Measurements from ENCODE around the gene FXYD4.
"Not testable (repeated sequence)": the region's sequence is repeated elsewhere in the genome, so short reads cannot be mapped to it uniquely, and the experiment has no call there.

Gene FXYD4

GRCh38 chr10:43391496-43391895, 20.1 kb downstream of the FXYD4 start:
- H2AK5ac ChIP-seq (ENCODE audit: low read length), result no peak overlapping the region
- H2AFZ ChIP-seq (ENCODE audit: insufficient read depth, low read length, poor library complexity), result no peak overlapping the region
- peaks cover 0 to 7% of the 10 kb centered on the region in 2 experiments for H3K4me1 ChIP-seq (ENCODE audit: control insufficient read depth in 1 of 2, insufficient read depth in 2 of 2, low read length in 2 of 2)
- no peak overlapping the region for H3K23ac ChIP-seq (ENCODE audit: low read length)
- peaks cover 54 to 70% of the 10 kb centered on the region in 2 experiments for H3K36me3 ChIP-seq (ENCODE audit: control insufficient read depth in 1 of 2, insufficient read depth in 2 of 2, low read length in 2 of 2)
- H4K8ac ChIP-seq (ENCODE audit: low read depth, low read length), result no peak overlapping the region
- no peak overlapping the region for H3K14ac ChIP-seq (ENCODE audit: low read length)
- WGBS (ENCODE audit: extremely low coverage, insufficient coverage, insufficient read length), result no CpG with 5 or more reads among the region's 6 CpGs
- H3K4me3 ChIP-seq (ENCODE audit: low read depth, low read length), result no peak overlapping the region
- peaks cover 9% of the 10 kb centered on the region for H3K79me1 ChIP-seq (ENCODE audit: low read length)
- H3K18ac ChIP-seq (ENCODE audit: low read length), result no peak overlapping the region
- no peak overlapping the region for H4K12ac ChIP-seq (ENCODE audit: low read depth, low read length)
- no peak overlapping the region for H2BK120ac ChIP-seq (ENCODE audit: insufficient read depth, low read length, poor library complexity)
- DNase-seq, result no peak
- H2BK12ac ChIP-seq (ENCODE audit: low read length), result no peak overlapping the region
- H3K27me3 ChIP-seq (ENCODE audit: insufficient read depth, low read length), result no peaks in the 10 kb centered on the region
- no peak overlapping the region for H3K9ac ChIP-seq (ENCODE audit: low read length)
- H4K91ac ChIP-seq (ENCODE audit: low read depth, low read length), result no peak overlapping the region
- H3K4ac ChIP-seq (ENCODE audit: low read depth, low read length), result peak overlapping the region; percentile 37
- no peaks in the 10 kb centered on the region for H3K9me3 ChIP-seq (ENCODE audit: insufficient read depth, low read depth, low read length)
- no peak overlapping the region for H3K27ac ChIP-seq (ENCODE audit: low read depth, low read length)
- peaks cover 17% of the 10 kb centered on the region for H3K79me2 ChIP-seq (ENCODE audit: control insufficient read depth, insufficient read depth, low read length, poor library complexity)
- H3K4me2 ChIP-seq (ENCODE audit: low read length), result no peak overlapping the region
- no peak overlapping the region for H2BK5ac ChIP-seq (ENCODE audit: low read depth, low read length, poor library complexity)

DNA sequence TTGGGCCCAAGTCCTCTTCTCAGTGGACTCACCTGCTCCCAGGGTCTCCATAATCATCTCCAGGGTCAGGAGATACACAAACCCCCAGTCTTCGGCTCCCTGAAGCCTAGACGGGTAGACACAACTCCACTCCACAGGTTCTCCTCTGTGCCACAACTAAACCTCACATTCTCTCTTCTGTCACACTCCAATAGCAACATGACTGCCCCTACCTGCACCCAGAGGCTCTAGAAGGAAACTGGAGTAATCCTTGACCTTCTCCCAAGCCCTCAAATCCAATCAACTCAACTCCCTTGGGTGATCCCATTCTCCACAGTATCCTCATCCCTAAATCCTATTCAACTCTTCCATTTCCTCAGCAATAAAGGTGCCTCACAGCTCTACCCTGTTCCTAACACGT, 21.3 kb downstream of the FXYD4 start:
- H4K91ac ChIP-seq (ENCODE audit: low read depth, low read length), result no peak overlapping the region
- no peak overlapping the region for H2BK5ac ChIP-seq (ENCODE audit: low read depth, low read length, poor library complexity)
- H3K27me3 ChIP-seq (ENCODE audit: insufficient read depth, low read length), result no peaks in the 10 kb centered on the region
- H4K8ac ChIP-seq (ENCODE audit: low read depth, low read length), result no peak overlapping the region
- DNase-seq, result no peak
- WGBS (ENCODE audit: extremely low coverage, insufficient coverage, insufficient read length), result no CpG with 5 or more reads among the region's 3 CpGs
- H3K27ac ChIP-seq (ENCODE audit: low read depth, low read length), result no peak overlapping the region
- no peak overlapping the region for H2AK5ac ChIP-seq (ENCODE audit: low read length)
- peaks cover 23% of the 10 kb centered on the region for H3K79me2 ChIP-seq (ENCODE audit: control insufficient read depth, insufficient read depth, low read length, poor library complexity)
- H3K4me1 ChIP-seq (ENCODE audit: control insufficient read depth in 1 of 2, insufficient read depth in 2 of 2, low read length in 2 of 2), result peaks cover 0 to 7% of the 10 kb centered on the region in 2 experiments
- H3K23ac ChIP-seq (ENCODE audit: low read length), result no peak overlapping the region
- H3K9ac ChIP-seq (ENCODE audit: low read length), result no peak overlapping the region
- H3K14ac ChIP-seq (ENCODE audit: low read length), result no peak overlapping the region
- H2BK12ac ChIP-seq (ENCODE audit: low read length), result no peak overlapping the region
- no peak overlapping the region for H2BK120ac ChIP-seq (ENCODE audit: insufficient read depth, low read length, poor library complexity)
- no peak overlapping the region for H3K4me3 ChIP-seq (ENCODE audit: low read depth, low read length)
- no peak overlapping the region for H2AFZ ChIP-seq (ENCODE audit: insufficient read depth, low read length, poor library complexity)
- H3K79me1 ChIP-seq (ENCODE audit: low read length), result peaks cover 17% of the 10 kb centered on the region
- peaks cover 42 to 57% of the 10 kb centered on the region in 2 experiments for H3K36me3 ChIP-seq (ENCODE audit: control insufficient read depth in 1 of 2, insufficient read depth in 2 of 2, low read length in 2 of 2)
- peak overlapping the region; percentile 16 for H3K4ac ChIP-seq (ENCODE audit: low read depth, low read length)
- H3K4me2 ChIP-seq (ENCODE audit: low read length), result no peak overlapping the region
- no peaks in the 10 kb centered on the region for H3K9me3 ChIP-seq (ENCODE audit: insufficient read depth, low read depth, low read length)
- H4K12ac ChIP-seq (ENCODE audit: low read depth, low read length), result no peak overlapping the region
- no peak overlapping the region for H3K18ac ChIP-seq (ENCODE audit: low read length)

GRCh38 chr10:43393186-43393585, 21.8 kb downstream of the FXYD4 start:
- H3K4me2 ChIP-seq (ENCODE audit: low read length); H2BK5ac ChIP-seq (ENCODE audit: low read depth, low read length, poor library complexity); H4K12ac ChIP-seq (ENCODE audit: low read depth, low read length); H3K4me3 ChIP-seq (ENCODE audit: low read depth, low read length); H3K27me3 ChIP-seq (ENCODE audit: insufficient read depth, low read length); H3K23ac ChIP-seq (ENCODE audit: low read length); H3K14ac ChIP-seq (ENCODE audit: low read length); H2AFZ ChIP-seq (ENCODE audit: insufficient read depth, low read length, poor library complexity); H2BK12ac ChIP-seq (ENCODE audit: low read length); H4K8ac ChIP-seq (ENCODE audit: low read depth, low read length); H4K91ac ChIP-seq (ENCODE audit: low read depth, low read length); H3K9me3 ChIP-seq (ENCODE audit: insufficient read depth, low read depth, low read length); H3K18ac ChIP-seq (ENCODE audit: low read length); H2AK5ac ChIP-seq (ENCODE audit: low read length); H3K27ac ChIP-seq (ENCODE audit: low read depth, low read length); H3K9ac ChIP-seq (ENCODE audit: low read length); H2BK120ac ChIP-seq (ENCODE audit: insufficient read depth, low read length, poor library complexity); DNase-seq: not testable (repeated sequence)
- H3K79me1 ChIP-seq (ENCODE audit: low read length), result peaks cover 17% of the 10 kb centered on the region
- peak overlapping the region; percentile 86 for H3K4ac ChIP-seq (ENCODE audit: low read depth, low read length)
- peaks cover 24% of the 10 kb centered on the region for H3K79me2 ChIP-seq (ENCODE audit: control insufficient read depth, insufficient read depth, low read length, poor library complexity)
- no CpG with 5 or more reads among the region's 11 CpGs for WGBS (ENCODE audit: extremely low coverage, insufficient coverage, insufficient read length)
- peaks cover 3 to 10% of the 10 kb centered on the region in 2 experiments for H3K4me1 ChIP-seq (ENCODE audit: control insufficient read depth in 1 of 2, insufficient read depth in 2 of 2, low read length in 2 of 2)
- H3K36me3 ChIP-seq (ENCODE audit: control insufficient read depth in 1 of 2, insufficient read depth in 2 of 2, low read length in 2 of 2), result peaks cover 42 to 55% of the 10 kb centered on the region in 2 experiments

DNA sequence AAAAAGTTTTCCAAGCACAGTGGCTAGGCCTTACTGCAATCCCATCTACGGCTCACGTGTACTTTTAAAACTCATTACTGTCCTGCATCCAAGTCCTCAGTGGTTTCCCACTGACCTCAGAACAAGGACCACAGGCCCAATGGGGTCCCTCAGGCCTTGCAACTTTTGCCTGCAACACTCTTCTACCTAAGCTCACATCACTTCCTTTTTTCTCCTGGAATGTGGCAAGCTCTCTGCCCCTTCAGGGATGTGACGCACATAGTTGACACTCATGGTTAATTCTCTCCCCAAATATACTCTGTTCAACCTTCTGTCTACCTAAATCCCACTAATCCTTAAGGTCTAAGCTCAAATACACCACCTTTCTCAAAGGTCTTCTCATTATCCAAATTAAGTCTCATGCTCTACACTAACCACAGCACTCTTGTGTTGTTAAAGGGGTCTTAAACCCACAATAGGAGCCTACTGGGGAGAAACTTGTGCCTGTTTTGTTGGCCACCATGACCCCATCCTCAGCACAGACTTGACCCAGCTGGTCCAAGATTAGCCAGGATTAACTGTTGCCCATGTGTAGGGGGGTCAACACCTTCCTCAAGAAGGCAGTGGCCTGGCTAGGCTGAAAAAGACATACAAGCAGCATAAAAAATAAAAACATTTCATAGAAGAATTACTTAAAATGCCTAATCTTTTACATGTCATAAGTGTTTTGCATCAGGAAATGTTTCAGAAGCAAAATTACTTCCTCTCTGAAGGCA, 22.3 kb downstream of the FXYD4 start:
- Histone ChIP-seq H4K91ac (ENCODE audit: low read depth, low read length) (no peak overlapping the region), H3K18ac (ENCODE audit: low read length) (no peak overlapping the region), H2BK12ac (ENCODE audit: low read length) (peak overlapping the region; percentile 56), H2BK5ac (ENCODE audit: low read depth, low read length, poor library complexity) (no peak overlapping the region), H3K4me1 (ENCODE audit: control insufficient read depth in 1 of 2, insufficient read depth in 2 of 2, low read length in 2 of 2) (peaks cover 9 to 15% of the 10 kb centered on the region in 2 experiments), H2BK120ac (ENCODE audit: insufficient read depth, low read length, poor library complexity) (no peak overlapping the region), H3K14ac (ENCODE audit: low read length) (no peak overlapping the region), H3K4ac (ENCODE audit: low read depth, low read length) (peak overlapping the region; percentile 86), H3K9me3 (ENCODE audit: insufficient read depth, low read depth, low read length) (no peaks in the 10 kb centered on the region), H3K79me1 (ENCODE audit: low read length) (peaks cover 17% of the 10 kb centered on the region), H4K12ac (ENCODE audit: low read depth, low read length) (no peak overlapping the region), H3K79me2 (ENCODE audit: control insufficient read depth, insufficient read depth, low read length, poor library complexity) (peaks cover 30% of the 10 kb centered on the region), H3K36me3 (ENCODE audit: control insufficient read depth in 1 of 2, insufficient read depth in 2 of 2, low read length in 2 of 2) (peaks cover 39 to 52% of the 10 kb centered on the region in 2 experiments), H3K23ac (ENCODE audit: low read length) (no peak overlapping the region), H3K4me2 (ENCODE audit: low read length) (no peak overlapping the region), H3K9ac (ENCODE audit: low read length) (no peak overlapping the region), H4K8ac (ENCODE audit: low read depth, low read length) (no peak overlapping the region), H2AFZ (ENCODE audit: insufficient read depth, low read length, poor library complexity) (no peak overlapping the region), H2AK5ac (ENCODE audit: low read length) (no peak overlapping the region), H3K4me3 (ENCODE audit: low read depth, low read length) (no peak overlapping the region), H3K27me3 (ENCODE audit: insufficient read depth, low read length) (no peaks in the 10 kb centered on the region), H3K27ac (ENCODE audit: low read depth, low read length) (no peak overlapping the region)
- DNase-seq, result no peak
- WGBS (ENCODE audit: extremely low coverage, insufficient coverage, insufficient read length), result no CpG with 5 or more reads among the region's 3 CpGs
